ENCODE measurements around the gene CYBC1. TPM values are rescaled to one million over a fixed set of nuclear protein-coding genes. Genes with fewer than 3 reads are reported as not detected.

Gene CYBC1
- total RNA-seq, 1 donor from 2014 or later, result 268 TPM

DNA sequence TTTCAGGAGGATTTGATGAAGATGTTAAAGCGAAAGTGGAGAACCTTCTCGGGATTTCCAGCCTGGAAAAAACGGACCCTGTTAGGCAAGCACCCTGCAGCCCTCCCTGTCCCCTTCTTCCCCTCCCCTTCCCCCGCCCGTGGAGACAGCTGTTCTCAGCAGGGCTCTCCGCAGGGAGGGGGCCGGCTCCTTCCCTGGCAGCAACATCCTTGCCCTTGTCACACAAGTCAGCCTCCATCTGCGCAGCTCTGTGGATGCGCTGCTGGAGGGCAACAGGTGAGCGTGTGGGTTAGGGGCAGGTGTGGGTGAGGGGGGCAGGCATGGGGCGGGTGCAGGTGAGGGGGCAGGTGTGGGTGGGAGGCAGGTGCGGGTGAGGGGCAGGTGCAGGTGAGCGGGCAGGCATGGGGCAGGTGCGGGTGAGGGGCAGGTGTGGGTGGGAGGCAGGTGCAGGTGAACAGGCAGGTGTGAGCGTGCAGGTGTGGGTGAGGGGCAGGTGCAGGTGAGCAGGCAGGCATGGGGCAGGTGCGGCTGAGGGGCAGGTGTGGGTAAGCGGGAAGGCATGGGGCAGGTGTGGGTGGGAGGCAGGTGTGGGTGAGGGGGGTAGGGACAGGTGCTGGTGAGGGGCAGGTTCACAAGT, 9.4 kb downstream of the CYBC1 start:
- intact Hi-C loops (cut with micrococcal nuclease), result no loop called here
- Mint-ChIP-seq H3K27ac (no peak overlapping the region), H3K4me1 (no peaks in the 10 kb centered on the region), H3K4me3 (no peak overlapping the region), H3K9me3 (no peaks in the 10 kb centered on the region), H3K27me3 (no peaks in the 10 kb centered on the region), H3K36me3 (ENCODE audit: low read depth) (peaks cover 22% of the 10 kb centered on the region)
- DNase-seq, result no peak

DNA sequence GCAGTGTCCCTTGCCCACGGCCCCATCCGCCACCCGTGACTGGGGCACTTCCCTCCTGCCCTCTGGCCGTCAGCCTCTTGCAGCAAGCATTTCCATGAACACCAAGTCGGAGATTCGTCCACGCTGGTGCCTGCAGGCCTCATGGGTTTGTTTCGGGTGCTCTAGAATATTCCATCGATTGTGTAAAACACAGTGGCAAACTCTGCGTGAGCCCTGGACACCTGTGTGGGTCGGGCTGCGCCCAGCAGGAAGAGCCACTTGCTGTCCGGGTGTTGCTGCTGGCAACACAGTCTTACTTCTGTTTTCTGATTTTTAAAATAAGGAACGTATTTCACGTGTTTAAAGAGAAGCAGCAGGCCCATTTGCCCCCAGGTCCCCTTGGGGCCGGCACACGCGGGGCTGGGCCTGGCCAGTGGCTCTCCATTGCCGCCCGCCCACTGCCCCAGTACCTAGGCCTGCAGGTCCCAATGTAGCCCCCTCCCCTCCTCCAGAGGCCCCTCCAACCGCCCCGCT, 10.0 kb downstream of the CYBC1 start:
- Mint-ChIP-seq H3K4me1 (no peaks in the 10 kb centered on the region), H3K27me3 (no peaks in the 10 kb centered on the region), H3K27ac (no peak overlapping the region), H3K4me3 (no peak overlapping the region), H3K36me3 (ENCODE audit: low read depth) (peaks cover 16% of the 10 kb centered on the region), H3K9me3 (no peaks in the 10 kb centered on the region)
- intact Hi-C loops (cut with micrococcal nuclease), result no loop called here
- DNase-seq, result no peak

DNA sequence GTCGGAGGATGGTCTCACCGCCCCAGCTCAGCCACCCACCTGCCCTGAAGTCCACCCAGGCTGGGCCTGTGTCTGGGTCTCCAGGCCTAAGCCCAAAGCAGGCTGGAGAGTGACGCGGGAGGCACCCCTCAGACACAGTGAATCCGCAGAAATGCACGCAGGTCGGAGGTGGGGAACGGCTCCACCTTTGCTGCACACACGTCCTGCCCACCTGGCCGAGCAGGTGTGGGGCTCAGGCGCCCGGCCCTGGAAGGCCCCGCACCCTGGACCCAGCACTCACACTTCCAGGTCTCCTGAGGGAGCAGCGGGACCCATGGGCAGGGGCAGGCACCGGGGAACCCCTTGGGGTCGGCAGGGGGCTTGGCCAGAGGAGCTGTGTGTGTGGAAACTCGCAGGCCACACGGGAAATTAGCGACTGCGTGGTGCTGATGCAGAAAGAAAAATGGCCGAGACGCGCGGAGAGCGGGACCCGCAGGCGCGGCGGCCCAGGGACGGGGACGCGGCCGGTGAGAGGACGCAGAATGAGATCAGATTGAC, 10.7 kb downstream of the CYBC1 start:
- Mint-ChIP-seq H3K4me3 (no peak overlapping the region), H3K27me3 (no peaks in the 10 kb centered on the region), H3K36me3 (ENCODE audit: low read depth) (peaks cover 16% of the 10 kb centered on the region), H3K27ac (no peak overlapping the region), H3K4me1 (no peaks in the 10 kb centered on the region), H3K9me3 (no peaks in the 10 kb centered on the region)
- intact Hi-C loops (cut with micrococcal nuclease), result no loop called here
- no peak for DNase-seq

DNA sequence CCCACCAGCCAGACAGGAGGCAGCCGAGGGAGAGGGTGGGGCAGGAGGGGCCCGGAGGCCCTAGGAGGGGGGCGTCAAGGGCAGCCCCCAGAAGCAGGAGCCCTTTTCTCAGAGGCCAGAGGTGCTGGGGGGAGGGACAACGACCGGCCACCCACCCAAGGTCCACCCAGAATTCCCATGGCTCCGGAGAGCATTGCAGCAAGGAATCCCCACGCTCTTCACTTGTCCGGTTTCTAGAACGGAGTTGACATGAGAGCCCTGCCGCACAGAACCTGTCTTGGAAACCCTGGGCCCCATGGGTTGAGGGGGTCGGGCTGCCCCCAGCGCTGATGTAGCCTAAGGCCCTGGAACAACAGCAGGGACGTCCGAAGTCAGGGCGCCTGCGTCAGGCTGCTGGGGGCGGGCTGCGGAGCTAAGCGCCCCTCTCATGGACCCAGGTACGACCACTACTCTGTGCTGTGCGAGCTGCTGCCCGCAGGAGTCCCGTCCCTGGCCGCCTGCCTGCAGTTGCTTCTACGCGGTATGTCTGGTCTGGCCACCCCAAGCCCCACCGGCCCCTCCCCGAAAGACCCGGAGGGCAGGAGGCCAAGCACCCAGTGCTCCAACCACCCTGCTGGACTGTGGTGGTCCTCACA, 11.2 kb downstream of the CYBC1 start:
- Mint-ChIP-seq H3K27ac (no peak overlapping the region), H3K36me3 (ENCODE audit: low read depth) (peaks cover 15% of the 10 kb centered on the region), H3K4me1 (no peaks in the 10 kb centered on the region), H3K27me3 (no peaks in the 10 kb centered on the region), H3K9me3 (no peaks in the 10 kb centered on the region), H3K4me3 (no peak overlapping the region)
- intact Hi-C loops (cut with micrococcal nuclease), result no loop called here
- DNase-seq, result no peak

DNA sequence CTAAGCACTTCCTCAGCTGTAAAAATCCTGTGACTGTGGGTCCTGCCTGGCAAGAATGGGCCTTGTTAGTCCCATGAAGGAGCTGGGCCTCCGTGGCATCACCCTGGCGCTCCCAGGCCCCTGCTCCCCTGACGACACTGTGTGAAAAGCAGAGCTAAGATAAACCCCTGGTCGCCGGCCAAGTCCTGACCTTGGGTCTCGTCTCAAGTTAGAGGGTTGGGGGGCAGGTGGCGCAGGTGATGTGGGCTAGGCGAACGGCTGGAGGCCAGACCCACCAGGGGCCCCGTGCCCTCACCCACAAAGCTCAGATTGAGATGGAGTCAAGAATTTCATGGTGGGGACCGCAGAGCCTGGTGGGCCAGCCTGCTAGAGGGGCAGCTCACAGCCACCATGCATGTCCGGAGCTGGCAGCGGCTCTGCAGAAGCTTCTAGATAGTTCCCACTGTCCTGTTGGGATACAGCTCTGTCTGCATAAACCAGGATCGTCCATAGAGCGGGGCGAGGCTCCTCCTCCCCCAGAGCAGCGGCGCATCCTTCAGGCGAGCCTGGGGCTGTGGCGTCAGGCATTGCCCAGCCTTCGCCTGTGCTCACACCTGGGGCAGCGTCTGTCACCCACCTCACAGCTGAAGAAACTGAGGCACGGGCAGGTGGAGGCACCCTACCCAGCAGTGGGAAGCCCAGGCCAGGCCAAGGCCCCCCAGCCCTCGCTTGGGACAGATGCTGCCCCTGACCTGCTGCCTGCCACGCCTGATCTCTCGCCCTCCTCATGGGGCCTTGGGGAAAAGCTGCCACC, 12.0 kb downstream of the CYBC1 start:
- Mint-ChIP-seq H3K4me1 (peaks cover 3% of the 10 kb centered on the region), H3K36me3 (ENCODE audit: low read depth) (peaks cover 15% of the 10 kb centered on the region), H3K4me3 (no peak overlapping the region), H3K27ac (no peak overlapping the region), H3K9me3 (no peaks in the 10 kb centered on the region), H3K27me3 (no peaks in the 10 kb centered on the region)
- no peak for DNase-seq
- intact Hi-C loops (cut with micrococcal nuclease), result no loop called here

DNA sequence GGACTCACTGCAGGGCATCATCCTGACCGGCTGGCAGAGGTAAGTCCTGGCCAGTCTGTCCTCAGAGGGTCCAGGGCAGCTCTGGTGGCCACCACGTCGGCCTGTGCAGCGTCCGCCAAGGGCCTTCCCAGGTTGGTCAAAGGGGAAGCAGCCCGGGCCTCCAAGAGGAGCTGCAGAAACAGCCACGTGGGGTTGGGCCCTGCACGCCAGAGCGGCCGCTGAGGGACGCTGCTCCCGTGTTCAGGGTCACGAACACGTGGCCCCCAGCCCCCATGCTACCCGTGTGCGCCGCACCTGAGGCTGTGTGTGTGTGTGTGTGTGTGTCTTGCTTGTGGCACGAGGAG, 13.3 kb downstream of the CYBC1 start:
- peaks cover 7% of the 10 kb centered on the region for H3K36me3 Mint-ChIP-seq (ENCODE audit: low read depth)
- intact Hi-C loops (cut with micrococcal nuclease), result no loop called here
- H3K4me3 Mint-ChIP-seq, result no peak overlapping the region
- no peak overlapping the region for H3K27ac Mint-ChIP-seq
- H3K9me3 Mint-ChIP-seq, result no peaks in the 10 kb centered on the region
- peaks cover 3% of the 10 kb centered on the region for H3K4me1 Mint-ChIP-seq
- H3K27me3 Mint-ChIP-seq, result no peaks in the 10 kb centered on the region
- DNase-seq, result no peak

DNA sequence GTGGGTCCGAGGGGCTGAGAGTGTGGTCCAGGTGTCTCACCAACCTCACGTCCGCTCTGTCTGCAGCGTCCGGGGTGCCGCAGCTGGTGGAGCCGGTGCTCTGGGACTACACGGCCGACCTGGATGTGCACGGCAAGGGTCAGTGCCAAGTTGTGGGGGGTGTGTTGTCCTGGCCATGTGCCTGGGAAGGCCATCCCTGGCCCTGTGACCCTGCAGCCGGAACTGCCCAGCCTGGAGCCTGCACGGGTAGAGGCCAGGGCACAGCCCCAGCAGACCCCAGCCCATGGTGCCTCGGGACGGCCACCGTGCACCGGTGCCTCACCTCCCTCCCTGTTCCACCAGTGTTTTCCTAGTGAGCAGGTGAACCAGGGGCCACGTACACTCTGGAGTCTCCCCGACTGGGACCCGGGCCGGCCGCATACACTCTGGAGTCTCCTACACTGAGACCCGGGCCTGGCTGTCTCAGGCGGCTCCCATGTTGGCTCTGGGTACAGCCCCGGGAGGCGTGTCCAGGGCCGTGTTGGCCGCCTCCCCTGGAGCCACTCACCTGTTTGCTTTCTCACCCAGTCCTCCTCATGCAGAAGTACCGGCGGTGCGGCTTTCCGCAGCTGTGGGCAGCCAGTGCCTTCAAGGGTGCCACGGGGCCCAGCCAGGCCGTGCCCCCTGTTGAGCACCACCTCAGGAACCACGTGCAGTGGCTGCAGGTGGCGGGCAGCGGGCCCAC, 13.8 kb downstream of the CYBC1 start:
- no peaks in the 10 kb centered on the region for H3K27me3 Mint-ChIP-seq
- DNase-seq, result no peak
- no peak overlapping the region for H3K27ac Mint-ChIP-seq
- H3K9me3 Mint-ChIP-seq, result no peaks in the 10 kb centered on the region
- intact Hi-C loops (cut with micrococcal nuclease), result no loop called here
- peaks cover 7% of the 10 kb centered on the region for H3K36me3 Mint-ChIP-seq (ENCODE audit: low read depth)
- peaks cover 3% of the 10 kb centered on the region for H3K4me1 Mint-ChIP-seq
- H3K4me3 Mint-ChIP-seq, result no peak overlapping the region

DNA sequence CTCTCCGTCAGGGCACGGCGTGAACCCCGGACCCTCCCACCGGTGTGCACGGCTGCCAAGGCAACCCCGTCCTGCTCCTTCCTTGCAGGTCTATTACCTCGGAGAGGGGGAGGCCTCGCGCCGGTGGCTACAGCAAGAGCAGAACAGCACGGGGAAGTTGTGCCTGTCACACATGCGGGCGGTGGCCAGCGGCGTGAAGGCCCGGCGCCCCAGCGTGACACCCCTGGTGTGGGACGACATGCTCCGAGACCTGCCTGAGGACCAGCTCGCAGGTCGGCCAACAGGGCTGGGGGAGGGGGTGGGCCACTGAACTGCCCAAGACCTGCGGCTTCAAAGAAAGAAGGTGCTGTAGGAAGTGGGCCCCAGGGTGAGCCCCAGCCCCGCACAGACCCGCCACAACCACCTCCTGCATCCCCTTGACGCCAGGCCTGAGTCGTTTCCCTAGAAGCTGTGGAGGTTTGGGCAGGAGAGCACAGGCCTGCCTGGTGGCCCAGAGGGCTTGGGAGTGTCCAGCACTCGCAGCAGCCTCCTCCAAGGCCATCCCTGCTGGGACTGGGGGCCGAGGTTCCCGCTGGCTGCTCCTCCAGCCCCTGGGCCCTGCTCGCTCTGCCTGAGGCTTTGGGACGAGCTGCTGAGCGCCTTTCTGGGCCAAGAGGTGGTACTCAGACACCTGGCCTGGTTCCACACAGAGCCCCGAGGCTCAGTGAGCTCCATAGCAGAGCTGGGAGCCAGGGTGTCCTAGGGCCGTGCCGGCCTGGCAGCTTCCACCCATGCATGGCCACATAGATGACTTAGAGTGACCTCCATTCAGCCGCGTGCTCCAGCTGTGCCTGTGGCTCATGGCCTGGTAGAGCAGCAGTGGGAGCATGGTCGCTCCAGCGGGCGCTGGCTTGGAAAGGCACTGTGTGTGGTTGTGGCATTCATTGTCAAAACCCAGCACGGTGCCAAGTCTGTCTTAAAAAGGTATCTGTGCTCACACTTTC, 14.7 kb downstream of the CYBC1 start:
- H3K4me3 Mint-ChIP-seq, result no peak overlapping the region
- H3K9me3 Mint-ChIP-seq, result no peaks in the 10 kb centered on the region
- H3K36me3 Mint-ChIP-seq (ENCODE audit: low read depth), result peaks cover 11% of the 10 kb centered on the region
- H3K27me3 Mint-ChIP-seq, result no peaks in the 10 kb centered on the region
- intact Hi-C loops (cut with micrococcal nuclease), result no loop called here
- peaks cover 3% of the 10 kb centered on the region for H3K4me1 Mint-ChIP-seq
- no peak for DNase-seq
- no peak overlapping the region for H3K27ac Mint-ChIP-seq

DNA sequence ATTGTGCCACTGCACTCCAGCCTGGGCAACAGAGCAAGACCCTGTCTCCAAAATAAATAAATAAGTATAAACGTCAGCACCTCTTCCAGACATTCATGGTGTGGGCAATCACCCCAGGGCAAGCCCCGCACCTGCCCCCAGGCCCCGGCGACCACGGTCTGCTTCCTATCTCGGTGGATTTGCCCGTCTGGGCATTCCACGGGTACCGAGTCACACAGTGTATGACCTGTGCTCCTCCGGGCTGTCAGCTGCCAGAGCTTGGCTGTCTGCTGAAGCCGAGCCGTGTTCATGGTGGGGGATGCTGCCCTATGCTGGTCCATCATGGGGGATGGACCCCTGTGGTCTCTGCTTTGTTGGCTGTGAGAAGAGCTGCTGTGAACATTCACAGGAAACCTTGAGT, 15.4 kb downstream of the CYBC1 start:
- Mint-ChIP-seq H3K27me3 (no peaks in the 10 kb centered on the region), H3K4me1 (peaks cover 4% of the 10 kb centered on the region), H3K36me3 (ENCODE audit: low read depth) (peaks cover 8% of the 10 kb centered on the region), H3K9me3 (no peaks in the 10 kb centered on the region), H3K27ac (no peak overlapping the region), H3K4me3 (no peak overlapping the region)
- no peak for DNase-seq
- intact Hi-C loops (cut with micrococcal nuclease), result no loop called here

DNA sequence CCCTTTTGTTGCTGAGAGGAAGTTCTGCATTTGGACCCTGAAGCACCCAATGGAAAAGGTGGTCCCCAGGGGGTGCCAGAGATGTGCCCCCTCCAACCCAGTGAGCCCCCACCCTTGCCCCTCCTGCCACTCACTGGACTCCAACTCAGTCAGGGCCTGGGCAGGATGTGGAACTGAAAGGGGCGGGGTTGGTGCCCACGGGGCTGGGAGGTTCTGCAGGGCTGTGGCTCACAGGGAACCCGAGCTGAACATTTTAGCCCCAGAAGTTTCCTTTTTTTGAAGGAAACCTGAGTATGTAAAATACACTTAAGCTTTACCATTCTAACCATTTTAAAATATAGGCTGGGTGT, 16.4 kb downstream of the CYBC1 start:
- DNase-seq, result peak; percentile 80
- intact Hi-C loops (cut with micrococcal nuclease), result no loop called here
- Mint-ChIP-seq H3K36me3 (ENCODE audit: low read depth) (peaks cover 17% of the 10 kb centered on the region), H3K27ac (no peak overlapping the region), H3K9me3 (no peaks in the 10 kb centered on the region), H3K4me1 (peaks cover 14% of the 10 kb centered on the region), H3K27me3 (no peaks in the 10 kb centered on the region), H3K4me3 (no peak overlapping the region)

DNA sequence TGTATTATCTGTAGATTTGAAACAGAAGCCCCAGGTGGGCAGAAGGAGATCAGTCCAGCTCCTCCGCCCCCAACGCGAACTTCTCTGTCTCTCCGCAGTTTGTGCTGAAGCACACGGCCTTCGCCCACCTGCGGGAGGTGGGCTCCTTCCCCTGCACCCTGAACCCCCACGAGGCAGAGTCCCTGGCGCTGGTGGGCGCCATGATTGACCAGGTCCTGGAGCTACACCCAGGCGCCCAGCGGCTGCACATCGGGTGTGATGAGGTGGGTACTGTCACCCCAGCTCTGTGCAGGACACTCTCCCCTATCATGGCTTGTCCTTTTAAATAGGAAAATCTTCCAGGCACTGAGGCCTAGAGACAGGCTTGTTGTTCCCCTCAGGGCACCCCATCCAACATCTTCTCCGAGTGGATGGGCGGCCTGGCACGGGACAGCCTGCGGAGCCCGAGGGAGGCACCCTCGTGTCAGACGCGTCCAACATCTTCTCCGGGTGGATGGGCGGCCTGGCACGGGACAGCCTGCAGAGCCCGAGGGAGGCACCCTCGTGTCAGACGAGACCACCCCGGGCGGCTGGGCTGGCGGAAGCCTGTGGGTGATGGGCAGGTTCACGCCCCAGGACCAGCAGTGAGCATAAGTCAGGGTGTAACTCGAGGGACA, 16.9 kb downstream of the CYBC1 start:
- DNase-seq, result no peak
- Mint-ChIP-seq H3K27me3 (no peaks in the 10 kb centered on the region), H3K36me3 (ENCODE audit: low read depth) (peaks cover 17% of the 10 kb centered on the region), H3K27ac (no peak overlapping the region), H3K9me3 (no peaks in the 10 kb centered on the region), H3K4me3 (no peak overlapping the region), H3K4me1 (peaks cover 14% of the 10 kb centered on the region)
- intact Hi-C loops (cut with micrococcal nuclease), result no loop called here

DNA sequence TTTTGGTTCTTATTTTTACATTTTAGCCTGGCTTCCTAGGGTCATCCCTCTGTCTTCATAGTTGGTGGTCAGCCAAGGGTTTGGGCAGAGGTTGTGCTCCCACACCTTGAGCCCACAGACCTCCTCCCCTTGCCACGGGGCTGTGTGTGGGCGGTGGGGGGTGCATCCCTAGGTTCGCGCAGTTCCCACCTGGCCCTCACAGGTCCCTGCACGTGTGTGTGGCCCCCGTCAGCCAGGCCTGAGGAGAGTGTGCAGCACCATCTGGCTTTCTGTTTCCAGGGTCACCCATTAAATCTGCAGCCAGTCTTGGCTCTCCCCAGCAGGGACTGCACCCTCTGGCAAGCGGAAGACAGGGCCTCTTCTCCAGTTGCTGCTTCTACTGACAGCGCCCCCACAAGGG, 18.5 kb downstream of the CYBC1 start:
- Mint-ChIP-seq H3K27ac (no peak overlapping the region), H3K4me1 (peaks cover 18% of the 10 kb centered on the region), H3K27me3 (no peaks in the 10 kb centered on the region), H3K9me3 (no peaks in the 10 kb centered on the region), H3K4me3 (no peak overlapping the region), H3K36me3 (ENCODE audit: low read depth) (peaks cover 22% of the 10 kb centered on the region)
- intact Hi-C loops (cut with micrococcal nuclease), result no loop called here
- DNase-seq, result no peak

Measured in activated CD4-positive, alpha-beta T cell treated with anti-CD3 and anti-CD28 coated beads, Interleukin-2, amount 10 ng/mL, durations not matched to agents 24 days and 14 days (primary cell).